Endometrium (tissue), 2 donors: ENCODE results near the gene ELAC2.

Source experiments
- FAIRE-seq: peaks from 2 replicates; lab custom pipeline; 2012; peaks lifted over from hg19 to GRCh38; lab: Jason Lieb, UNC
- donor health status: control.
- donor health status: control.

The ELAC2 gene

DNA sequence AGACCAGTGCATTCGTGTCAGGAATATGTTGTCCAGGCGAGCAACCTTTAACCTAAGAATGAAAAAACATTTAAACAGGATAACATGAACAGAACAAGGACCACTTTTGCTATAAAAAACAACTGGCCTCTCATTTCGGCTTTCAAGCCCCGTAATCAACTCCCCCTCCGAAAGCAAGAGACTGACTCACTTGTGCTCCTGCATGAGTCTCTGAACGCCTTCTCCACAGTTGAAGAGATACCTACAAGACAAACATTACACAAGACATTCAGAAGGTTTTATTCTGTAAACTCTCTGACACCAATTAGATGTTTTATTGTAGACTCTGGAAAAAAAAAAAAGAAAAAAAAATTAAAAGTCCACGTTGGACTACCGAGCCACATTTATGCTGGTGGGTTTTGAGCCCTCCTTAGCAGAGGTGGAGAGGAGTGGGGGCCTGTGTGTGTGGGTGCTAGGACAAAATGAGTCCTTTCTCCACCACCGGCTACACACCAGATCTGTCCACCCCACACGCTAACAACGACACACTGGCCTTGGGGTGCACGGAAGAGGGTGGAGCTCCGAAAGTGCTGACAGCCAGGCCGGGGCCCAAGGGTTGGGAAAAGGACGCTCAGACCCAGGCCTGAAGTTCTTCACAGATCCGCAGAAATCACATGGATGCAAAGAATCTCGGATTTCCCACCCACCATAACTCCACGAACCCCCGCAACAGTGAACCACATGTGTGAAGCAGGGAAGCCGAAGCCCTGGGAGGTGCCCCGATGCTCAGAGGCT, 759 bp downstream of the ELAC2 start:
- no peak for FAIRE-seq

DNA sequence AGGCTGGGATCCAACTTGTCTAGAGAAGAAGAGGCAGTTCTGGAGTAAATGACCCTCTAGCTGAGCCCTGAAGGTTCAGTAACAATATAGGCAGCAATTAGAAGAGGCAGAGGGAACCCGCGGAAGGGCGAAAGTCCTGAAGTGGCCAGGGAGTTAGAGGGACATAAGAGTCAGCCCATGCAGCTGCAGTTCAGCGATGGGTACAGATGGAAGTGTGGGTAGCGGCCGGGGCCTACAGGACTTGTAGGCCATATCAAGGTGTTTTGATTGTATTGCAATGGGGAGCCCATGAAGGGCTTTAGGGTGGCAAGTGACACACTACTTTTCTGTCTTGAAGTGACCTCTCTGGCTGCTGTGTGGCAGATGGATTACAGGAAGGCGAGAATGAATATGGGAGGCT, 3.0 kb downstream of the ELAC2 start:
- FAIRE-seq: no peak

DNA sequence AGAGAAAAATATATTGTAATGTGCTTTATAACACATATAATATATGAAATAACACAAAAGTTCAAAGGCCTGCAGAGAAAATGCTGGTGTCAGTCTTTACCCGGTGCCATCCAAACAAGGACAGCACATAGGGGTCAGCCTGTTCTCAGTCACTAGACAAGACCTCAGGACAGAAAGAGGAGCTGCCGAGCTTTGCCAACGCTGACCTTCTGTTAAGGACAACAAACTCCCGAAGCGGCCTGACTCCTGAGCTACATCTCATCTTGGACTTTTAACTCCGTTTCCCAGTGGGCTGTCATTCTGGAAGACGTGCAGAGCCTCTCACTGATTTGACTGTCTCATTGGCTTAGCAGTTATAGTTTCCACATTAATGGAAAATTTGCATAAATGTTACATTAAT, 6.9 kb downstream of the ELAC2 start:
- FAIRE-seq: no peak

DNA sequence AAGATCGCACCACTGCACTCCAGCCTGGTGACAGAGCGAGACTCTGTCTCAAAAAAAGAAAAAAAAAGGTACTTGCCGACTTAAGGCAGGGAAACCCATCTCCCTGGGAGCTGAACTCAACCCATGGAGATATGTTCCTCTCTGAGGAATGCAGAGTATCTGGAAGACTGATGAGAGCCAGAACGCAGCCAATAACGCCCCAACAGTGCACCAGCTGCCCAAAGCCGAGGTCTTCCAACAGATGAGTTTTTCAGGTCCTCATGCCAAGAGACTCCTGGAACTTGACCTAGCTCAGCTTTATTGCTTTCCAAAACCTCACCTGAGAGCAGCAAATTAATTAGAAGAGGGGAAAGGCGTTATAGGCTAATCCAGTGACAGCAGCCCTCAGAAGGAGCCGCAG, 9.4 kb downstream of the ELAC2 start:
- FAIRE-seq: no peak

DNA sequence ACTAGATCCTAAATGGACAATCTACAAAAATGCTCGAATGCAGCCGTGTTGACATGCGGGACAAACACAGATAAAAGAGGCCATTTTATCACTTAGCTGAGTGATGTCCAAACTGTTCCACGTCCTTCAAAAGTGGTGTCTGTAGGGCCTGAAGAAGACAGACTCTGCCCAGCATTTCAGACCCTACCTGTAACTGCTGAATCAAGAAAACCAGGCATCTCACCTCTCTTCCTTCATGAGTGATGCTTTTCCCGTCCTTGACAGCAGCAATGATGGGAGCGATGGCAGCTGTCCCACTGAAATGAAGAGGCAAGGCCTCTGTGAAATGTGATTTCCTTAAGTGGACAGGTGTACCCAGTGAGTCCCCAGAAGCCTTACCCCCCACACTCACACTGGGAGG, 12.3 kb downstream of the ELAC2 start:
- no peak for FAIRE-seq

DNA sequence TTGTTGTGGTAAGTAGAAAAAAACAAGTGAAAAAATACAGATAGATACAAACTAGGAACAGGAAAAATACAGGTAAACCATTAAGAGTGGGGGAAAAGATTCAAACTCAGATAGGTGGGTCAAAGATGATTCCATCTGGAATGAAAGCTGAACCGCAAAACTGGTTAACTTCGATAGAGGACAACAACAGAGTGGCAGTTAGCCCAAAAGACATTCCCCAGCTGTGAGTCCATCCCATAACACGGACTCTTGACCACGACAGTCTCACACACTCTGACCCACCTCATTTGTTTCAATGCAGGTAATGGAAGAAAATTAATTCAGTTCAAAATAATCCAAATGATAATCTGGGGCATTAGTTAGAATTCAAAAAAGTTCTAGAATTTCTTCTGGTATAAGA, 13.5 kb downstream of the ELAC2 start:
- no peak for FAIRE-seq

DNA sequence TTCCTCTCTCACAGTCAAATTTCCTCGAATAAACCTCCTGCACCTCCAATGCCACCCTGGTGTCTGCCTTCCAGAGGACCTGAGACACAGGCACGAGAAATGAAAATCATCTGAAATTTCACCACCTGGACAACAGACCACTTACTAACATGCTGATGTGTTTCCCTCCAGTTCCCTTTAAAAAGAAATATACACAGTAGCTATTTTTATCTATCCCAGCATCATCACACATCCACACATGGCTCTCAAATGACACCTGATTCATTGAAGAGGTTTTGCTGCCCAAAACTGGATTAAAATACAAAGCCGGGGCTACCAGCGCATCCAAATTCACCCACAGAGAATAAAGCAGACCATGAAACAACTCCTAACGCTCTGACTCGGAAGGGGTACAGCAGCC, 13.9 kb downstream of the ELAC2 start:
- FAIRE-seq: no peak

DNA sequence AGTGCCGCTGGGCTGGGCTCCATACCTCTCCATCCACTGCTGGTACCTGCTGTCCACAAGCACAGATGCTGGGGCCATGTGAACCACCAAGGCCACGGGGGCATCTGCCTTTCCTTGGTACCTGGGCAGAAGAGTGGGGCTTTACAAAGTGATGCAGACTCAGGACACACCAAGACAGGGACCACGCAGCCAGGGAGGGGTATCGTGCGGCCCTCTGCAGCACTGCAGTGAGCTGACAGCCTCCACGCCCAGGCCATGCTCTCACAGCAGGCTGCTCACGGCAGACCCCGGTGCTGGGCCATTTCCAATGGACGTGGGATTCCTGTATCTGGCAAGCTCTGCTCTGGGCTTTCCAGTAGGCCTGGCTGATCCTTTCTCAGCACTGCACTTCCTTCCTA, 14.4 kb downstream of the ELAC2 start:
- FAIRE-seq: no peak

DNA sequence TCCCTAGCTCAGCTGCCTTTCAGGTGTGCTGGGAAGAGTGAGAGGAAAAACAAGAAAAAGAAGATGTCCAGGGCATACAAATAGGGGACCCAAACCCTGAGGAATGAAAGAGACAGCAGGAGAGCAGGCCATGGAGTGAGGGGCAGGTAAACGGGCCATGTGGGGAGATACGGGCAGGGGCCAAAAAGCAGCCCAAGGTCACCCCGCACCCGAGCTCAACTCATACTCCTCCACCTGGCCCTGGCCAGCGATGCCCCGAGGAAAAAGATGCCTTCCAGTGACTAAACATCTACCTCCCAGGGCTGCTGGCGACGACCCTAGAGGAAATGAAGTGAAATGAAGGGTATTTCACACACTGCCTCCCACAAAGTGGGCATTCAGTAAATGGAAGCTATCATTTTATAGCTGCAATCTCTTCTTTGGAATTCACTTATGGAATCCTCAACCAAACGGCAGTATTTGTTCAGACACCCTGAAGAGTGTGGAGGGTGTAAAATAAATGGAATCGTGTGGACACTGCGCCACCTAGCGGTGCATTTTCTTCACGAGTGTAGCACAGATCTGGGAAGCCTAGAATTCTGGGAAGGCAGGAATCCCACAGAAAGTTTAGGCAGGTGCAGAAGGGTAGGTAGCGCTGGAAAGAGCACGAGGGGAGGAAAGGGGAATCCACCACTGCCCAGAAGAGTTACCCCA, 14.9 kb downstream of the ELAC2 start:
- FAIRE-seq: no peak

DNA sequence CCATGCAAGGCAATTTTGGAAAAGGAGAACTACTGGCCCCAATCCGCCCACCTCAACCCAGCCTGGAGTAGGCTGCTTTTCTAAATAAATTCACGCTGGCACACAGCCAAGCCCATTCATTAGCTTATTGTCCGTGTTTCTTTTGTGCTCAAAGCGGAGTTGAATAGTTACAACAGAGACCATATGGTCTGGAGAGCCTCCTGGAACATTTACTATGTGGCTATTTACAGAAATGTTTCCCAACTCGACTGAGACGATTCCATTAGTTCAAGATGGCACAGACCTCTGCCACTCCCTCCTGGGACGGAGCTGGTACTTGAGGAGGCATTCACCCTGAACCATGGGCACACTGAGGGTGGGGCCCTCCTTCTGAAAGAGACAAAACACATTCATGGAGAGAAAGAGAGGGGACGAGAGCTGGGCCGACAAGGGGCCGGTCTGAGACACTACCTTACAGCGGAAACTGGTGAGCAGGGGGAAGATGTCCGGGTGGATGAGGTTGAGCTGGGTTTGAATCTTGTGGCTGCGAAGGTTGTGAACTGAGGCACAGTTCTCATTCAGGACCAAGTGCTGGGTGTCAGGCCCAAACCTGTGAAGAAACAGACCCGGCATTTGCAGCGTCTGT, 15.7 kb downstream of the ELAC2 start:
- FAIRE-seq: no peak

DNA sequence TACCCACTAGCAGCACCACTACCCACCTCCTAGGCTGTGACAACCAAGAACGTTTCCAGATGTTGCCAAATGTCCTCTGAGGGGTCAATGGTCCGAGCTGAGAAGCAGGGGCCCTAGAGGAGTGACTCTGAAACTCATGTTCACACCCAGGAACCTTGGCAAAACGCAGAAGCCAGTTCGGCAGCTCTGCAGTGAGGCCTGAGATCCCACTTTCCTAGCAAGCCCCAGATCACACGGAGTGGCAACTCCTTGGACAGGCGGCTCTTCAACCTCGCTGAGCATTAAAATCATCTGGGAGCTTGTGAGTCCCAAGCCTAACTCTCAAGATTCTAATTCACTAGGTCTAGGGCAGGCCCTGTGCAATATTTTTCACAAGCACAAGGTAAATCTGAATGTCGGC, 17.3 kb downstream of the ELAC2 start:
- no peak for FAIRE-seq

DNA sequence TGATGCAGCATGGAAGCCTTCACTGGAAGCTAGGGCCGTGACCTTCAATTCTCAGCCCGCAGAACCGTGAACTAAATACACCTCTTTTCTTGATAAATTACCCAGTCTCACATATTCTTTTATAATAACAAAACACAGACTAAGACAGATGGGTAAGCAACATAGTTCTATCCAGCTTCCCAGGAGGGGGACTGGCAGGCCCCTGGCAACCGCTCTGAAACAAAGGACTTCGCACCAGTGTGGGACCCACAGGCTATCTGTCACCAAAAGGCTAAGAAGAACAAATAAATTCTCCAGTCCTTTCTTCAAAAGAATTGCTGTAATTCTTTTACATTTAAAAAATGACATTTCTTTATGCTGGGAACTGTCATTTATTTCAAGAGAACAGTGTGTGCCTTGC, 19.0 kb downstream of the ELAC2 start:
- FAIRE-seq: no peak

DNA sequence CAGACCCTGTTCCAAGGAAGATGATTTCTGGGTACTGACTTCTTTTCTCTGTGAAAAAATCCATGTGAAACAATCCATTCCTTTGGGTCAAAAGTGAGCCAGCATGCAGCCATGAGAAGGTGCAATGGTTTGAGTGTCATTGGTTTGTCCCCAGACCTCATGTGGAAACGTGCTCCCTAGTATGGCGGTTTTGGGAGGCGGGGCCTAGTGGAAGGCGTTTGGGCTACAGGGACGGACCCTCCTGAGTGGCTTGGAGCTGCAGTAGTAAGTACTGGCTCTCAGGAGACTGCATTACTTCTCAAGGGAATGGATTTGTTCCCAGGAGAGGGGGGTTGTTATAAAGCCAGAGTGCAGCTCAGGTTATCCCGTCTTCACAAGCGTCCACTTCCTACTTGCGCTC, 19.4 kb downstream of the ELAC2 start:
- FAIRE-seq: no peak

DNA sequence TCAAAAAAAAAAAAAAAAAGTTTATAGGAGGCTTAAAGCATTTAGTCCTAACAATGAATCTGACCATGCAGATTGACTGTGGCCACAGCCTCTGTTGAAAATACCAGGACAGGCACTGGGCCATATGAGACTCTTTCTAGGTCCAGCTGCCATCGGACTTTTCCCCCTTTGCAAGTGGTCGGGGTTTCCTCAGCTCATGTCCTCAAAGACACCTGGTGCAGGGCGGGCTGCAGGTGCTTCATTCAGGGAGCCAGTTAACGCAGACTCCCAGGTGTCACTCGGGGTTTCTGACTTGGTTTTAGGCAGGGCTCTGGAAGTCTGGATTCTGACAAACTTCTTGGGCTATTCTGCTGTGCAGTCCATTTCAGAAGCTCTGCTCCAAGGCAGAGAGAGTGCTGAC, 20.9 kb downstream of the ELAC2 start:
- FAIRE-seq: no peak

DNA sequence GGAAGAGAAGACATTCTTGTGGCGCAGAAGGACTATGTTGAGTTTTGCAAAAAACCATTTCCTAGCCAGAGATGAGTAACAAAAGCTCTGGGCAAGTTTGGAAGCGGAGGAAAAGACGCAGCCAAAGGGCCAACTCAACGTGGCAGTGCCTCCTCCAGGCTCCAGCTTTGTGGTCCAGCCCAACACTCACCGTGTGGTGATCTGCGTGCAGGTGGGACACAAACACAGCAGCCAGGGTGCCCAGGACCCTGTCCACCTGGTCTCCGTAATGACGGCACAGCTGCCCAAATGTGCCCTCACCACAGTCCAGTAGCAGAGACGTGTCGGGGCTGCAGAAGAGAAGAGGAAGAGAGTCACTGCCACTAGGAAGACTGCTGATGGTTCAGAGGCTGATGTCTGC, 21.5 kb downstream of the ELAC2 start:
- FAIRE-seq: no peak

DNA sequence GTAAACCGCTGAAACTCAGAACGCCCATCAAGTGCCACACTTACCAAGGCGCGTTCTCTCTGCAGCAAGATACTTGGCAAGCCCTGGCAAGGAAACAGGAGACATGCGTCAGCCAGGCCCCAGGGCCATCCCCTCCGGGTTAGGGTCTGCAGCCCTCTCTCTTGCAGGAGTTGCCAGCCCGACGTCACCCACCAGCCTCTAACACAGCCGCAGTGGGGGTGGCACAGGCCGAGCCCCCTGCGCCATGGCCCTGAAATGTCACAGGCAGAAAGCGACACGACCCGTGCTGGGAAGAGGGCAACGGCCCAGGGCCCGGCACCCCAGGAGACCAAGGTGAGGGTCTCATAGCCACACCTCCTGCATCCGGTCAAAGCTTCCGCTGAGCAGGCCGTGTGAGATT, 21.9 kb downstream of the ELAC2 start:
- no peak for FAIRE-seq

DNA sequence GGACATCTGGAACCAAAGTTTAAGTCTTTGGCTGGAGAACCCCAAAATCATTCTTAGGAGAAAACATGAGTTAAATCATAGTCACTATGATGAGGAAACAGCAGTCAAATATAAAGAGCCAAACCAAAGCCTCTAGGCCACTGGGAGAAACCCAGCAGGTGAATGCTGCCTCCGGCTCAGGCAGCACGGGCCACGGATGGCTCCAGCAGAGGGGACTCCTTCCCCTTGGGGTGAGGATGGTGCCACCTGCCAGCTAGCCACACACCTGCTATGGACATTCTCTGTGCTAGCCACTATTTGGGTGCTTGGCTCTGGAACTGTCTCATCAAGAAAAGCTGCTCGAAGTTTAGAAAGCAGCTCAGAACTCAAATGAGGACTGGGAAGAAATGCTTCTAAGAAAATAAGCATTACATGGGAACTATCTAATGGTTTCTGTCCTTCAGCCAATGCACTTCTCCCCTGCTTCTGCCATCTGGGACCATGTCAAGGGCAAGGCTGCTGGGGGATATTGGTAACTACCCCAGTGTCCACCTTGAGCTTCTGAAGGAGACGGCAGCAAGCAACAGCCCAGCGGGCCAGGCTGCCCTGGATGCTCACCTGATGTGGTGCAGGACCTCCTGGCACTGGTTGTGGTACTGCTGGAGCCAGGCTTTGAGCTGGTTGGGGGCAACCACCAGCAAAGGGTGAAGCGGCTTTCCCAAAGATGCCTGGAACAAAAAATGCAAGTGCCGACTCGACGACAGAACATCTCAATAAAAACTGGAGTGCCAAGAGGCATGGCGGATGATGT, 22.5 kb downstream of the ELAC2 start:
- FAIRE-seq: no peak

DNA sequence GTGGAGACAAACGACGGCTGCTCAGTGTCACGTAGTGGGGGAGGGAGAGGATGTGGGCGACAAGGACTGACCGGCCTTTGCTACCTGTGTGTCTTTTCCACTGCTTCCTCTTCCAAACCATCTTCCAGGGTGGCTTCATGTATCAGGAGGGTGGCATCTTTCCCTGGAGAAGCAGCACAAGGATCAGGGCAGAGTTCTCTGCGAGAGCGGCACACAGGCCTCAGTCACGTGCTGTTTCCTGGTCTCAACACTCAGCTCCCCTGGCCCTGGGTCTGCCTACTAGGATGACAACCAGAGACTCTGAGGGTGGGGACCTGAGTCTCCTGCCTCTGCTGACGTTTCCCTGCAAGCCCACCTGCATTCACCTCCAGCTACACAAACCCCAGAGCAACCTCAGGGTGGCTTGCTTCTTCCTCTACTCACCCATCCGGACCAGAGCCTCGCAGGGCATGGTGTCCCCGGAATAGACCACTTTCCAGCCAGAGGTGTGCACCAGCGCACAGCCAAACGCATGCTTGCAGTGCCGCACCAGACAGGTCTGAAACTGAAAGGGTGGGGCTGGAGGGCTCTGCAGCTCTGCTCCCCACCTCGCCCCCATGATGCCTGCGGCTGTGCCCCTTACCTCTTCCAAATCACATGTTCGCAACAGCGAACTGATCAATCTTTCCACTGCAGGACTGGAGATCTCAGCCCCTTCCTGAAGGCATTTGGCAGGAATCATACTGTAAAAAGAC, 23.3 kb downstream of the ELAC2 start:
- FAIRE-seq: no peak

DNA sequence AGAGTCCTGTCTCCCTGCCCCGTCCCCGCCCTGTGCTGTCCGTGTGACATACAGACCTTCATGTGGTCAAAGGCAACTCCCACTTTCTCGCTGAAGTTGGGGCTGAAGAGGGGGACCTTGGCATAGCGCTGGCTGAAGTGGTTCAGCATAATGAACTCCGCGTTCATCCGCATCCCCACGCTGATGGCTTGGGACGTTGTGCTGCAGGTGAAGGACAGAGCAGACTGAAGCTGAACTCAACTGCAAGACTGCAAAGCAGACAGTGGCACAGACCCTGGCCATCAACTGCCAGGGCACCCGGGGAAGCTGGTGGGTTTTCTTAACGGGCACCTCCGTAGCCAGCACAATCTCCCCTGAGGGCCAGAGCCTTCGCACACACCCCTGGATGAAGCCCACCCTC, 24.2 kb downstream of the ELAC2 start:
- FAIRE-seq: no peak

DNA sequence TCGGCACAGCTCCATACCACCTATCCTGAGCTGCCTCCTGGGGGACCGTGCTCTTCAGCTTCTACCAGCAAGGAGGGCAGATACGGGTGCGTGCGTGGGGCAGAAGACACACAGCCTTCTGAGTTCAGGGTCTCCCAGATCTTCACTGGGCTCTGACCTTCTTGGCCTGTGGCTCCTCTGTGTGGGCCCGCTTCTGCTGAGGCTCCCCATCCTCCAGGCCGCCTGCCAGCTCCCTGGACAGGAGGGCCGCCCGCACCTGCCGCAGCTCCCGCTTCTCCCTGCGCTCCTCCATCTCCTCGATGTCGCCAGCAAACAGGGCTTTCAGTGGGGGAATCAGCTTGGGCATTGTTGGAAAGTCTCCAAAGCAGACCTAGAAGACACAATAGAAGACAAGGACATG, 25.2 kb downstream of the ELAC2 start:
- no peak for FAIRE-seq

DNA sequence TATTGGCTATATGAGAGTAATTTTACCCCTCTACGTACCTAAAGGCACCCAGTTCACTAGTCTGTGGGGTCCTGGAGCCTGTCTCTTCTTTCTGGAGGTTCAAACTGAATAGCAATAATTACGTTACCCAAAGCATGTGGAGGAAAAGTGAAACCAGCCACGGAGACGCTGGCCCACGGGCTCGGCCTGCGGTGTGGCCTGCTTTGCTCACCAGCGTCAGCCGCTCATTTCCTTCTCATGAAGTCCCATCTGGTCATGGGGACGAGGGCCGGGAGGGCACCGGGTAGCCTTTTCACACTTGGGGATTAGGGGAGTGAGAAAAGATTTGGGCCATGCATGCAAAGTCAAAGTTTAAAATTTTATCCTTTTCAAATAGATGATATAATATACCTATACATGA, 26.9 kb downstream of the ELAC2 start:
- no peak for FAIRE-seq
